ENCODE data around the gene CYP2S1. TPM values are rescaled to one million over a fixed set of nuclear protein-coding genes. Genes with fewer than 3 reads are reported as not detected.

CYP2S1 gene
- total and polyA plus RNA-seq, 9 of the 15 experiments (the other 6 are each of a cell fraction or from before 2014, with no cell fraction given): 0.07 to 1.9 (median 0.41) TPM

- BruUV-seq (replicated peaks): no TSS peak
- 20% methylated on average over 19 of the region's 32 CpGs for WGBS (ENCODE audit: insufficient coverage, low coverage, missing lambda C conversion rate)
- Histone ChIP-seq H4K20me1 (replicated peaks; ENCODE audit: control insufficient read depth, insufficient read depth, low read length) (no peaks in the 10 kb centered on the region), H3K79me2 (ENCODE audit: control insufficient read depth, insufficient read depth, low read length) (no peaks in the 10 kb centered on the region), H3K9ac (ENCODE audit: insufficient read depth in 1 of 2, low read depth in 2 of 2, low read length in 2 of 2) (peak within 1 kb of the TSS in 1 of 2 experiments; percentile 74; a peak in 2 of 4 replicates), H3K4me2 (ENCODE audit: insufficient read depth, low read length) (peak within 1 kb of the TSS; percentile 35; the same call in 1 of the 2 replicates), H3K9me3 (replicated peaks; ENCODE audit: control insufficient read depth, insufficient read depth, low read depth, low read length) (no peaks in the 10 kb centered on the region), H3K4me1 (replicated peaks in 1 of 2; ENCODE audit: control insufficient read depth in 2 of 2, insufficient read depth in 2 of 2, low read length in 2 of 2) (peaks cover 6 to 34% of the 10 kb centered on the region in 2 experiments; a peak in 4 of 5 replicates), H3K36me3 (ENCODE audit: control insufficient read depth, insufficient read depth, low read length) (no peaks in the 10 kb centered on the region), H3K27ac (ENCODE audit: extremely low read depth, low read depth, low read length) (peak within 1 kb of the TSS; percentile 40), H3K4me3 (peak within 1 kb of the TSS; percentile 28), H3K27me3 (ENCODE audit: control insufficient read depth in 2 of 2, insufficient read depth in 2 of 2, low read length in 2 of 2) (peaks cover 0 to 12% of the 10 kb centered on the region in 2 experiments; a peak in 2 of 5 replicates), H3K9me1 (ENCODE audit: control insufficient read depth, insufficient read depth, low read length) (no peaks in the 10 kb centered on the region), H2AFZ (ENCODE audit: low read depth, low read length) (peak within 1 kb of the TSS; percentile 66)
- intact Hi-C loops (cut with micrococcal nuclease) (no loop called here), in situ Hi-C loops (cut with MboI) (no loop called here)
- ChIA-PET CTCF (ENCODE audit: low intra/inter-chr PET ratio) (no interaction called here), POLR2A (interaction anchor here (0.6 to 1.2 kb wide), 2 partner anchors 45 to 441 kb away, joined by 3 to 6 read pairs; partner anchors contain the start of genes HNRNPUL1 and RAB4B)
- FAIRE-seq (no peak), DNase-seq (ENCODE audit: extremely low read depth in 1 of 4, low spot score in 3 of 4) (peak in 2 of 4 experiments; percentile 42 to 48), ATAC-seq (peak; percentile 16; the same call in 2 of the 3 replicates)
- TF ChIP-seq HOXB6 (CRISPR knock-in tag; IDR thresholded peaks at IDR 0.05; ENCODE audit: borderline replicate concordance) (no peak), CREM (IDR thresholded peaks at IDR 0.05; ENCODE audit: low read depth) (peak; percentile 39; the same call in 1 of the 2 replicates), STAG1 (CRISPR knock-in tag; IDR thresholded peaks at IDR 0.05; ENCODE audit: borderline replicate concordance) (no peak; the same call in 1 of the 2 replicates), RBFOX2 (IDR thresholded peaks at IDR 0.05; ENCODE audit: low read depth, low read length) (peak; percentile 22; the same call in 1 of the 2 replicates), THRB (CRISPR knock-in tag; conservative IDR thresholded peaks at IDR 0.05) (no peak), TAF9B (IDR thresholded peaks at IDR 0.05; ENCODE audit: partially characterized antibody) (no peak), TEAD2 (tag; IDR thresholded peaks at IDR 0.05) (no peak), ZFP91 (CRISPR knock-in tag; IDR thresholded peaks at IDR 0.05) (peak; percentile 70; the same call in 1 of the 2 replicates), PHF8 (IDR thresholded peaks at IDR 0.05; ENCODE audit: borderline replicate concordance, low read length) (peak; percentile 24; the same call in 1 of the 2 replicates), SNIP1 (IDR thresholded peaks at IDR 0.05; ENCODE audit: low read depth) (no peak), BCOR (IDR thresholded peaks at IDR 0.05) (no peak), ZBTB7A (IDR thresholded peaks at IDR 0.05; ENCODE audit: borderline replicate concordance, control insufficient read depth, low read depth, low read length) (0 out of 2 replicates have a peak, but pooled peaks have one; percentile 41), EGR1 (conservative IDR thresholded peaks at IDR 0.05) (peak; percentile 35; the same call in 1 of the 2 replicates), CTBP1 (IDR thresholded peaks at IDR 0.05; ENCODE audit: borderline replicate concordance) (no peak)
- TF ChIP-seq, protein P1, sequence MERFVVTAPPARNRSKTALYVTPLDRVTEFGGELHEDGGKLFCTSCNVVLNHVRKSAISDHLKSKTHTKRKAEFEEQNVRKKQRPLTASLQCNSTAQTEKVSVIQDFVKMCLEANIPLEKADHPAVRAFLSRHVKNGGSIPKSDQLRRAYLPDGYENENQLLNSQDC (CRISPR knock-in tag; IDR thresholded peaks at IDR 0.05): no peak
- TF ChIP-seq, protein P2, sequence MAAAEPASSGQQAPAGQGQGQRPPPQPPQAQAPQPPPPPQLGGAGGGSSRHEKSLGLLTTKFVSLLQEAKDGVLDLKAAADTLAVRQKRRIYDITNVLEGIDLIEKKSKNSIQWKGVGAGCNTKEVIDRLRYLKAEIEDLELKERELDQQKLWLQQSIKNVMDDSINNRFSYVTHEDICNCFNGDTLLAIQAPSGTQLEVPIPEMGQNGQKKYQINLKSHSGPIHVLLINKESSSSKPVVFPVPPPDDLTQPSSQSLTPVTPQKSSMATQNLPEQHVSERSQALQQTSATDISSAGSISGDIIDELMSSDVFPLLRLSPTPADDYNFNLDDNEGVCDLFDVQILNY (CRISPR knock-in tag; IDR thresholded peaks at IDR 0.05): no peak
These were observed 25.8 kb downstream of the CYP2S1 start, which contains the start of gene AXL for GRCh38 chr19:41218615-41219507. TSS of gene AXL (plus strand) at chr19:41219223. CDS start at chr19:41219393, 170 bp downstream.
